Body of pancreas (tissue), 4 donors: ENCODE data around the gene EHMT2.

Source experiments
- CTCF ChIP-seq, 7 experiments: fragments of 450-650 bp in 4 of 7; fragments of 200-600 bp in 3 of 7; sonication (generic) in 3 of 7; IDR thresholded peaks; one replicate each; pipeline ENCODE4 v1.5.1; 2016 to 2019; ENCODE audit warnings: antibody characterized with exemption in 7 of 7
- POLR2A ChIP-seq, 3 donors: fragments of 450-650 bp; IDR thresholded peaks; one replicate each; pipeline ENCODE4 v1.6.1; 2016; ENCODE audit warnings: antibody characterized with exemption in 3 of 3, mild to moderate bottlenecking in 2 of 3

- TF ChIP-seq CTCF (IDR thresholded peaks at IDR 0.05) (no peak), POLR2A (IDR thresholded peaks at IDR 0.05) (no peak)
Measured at GRCh38 chr6:31858707-31859106, 38.8 kb downstream of the EHMT2 start.
